Measurements from ENCODE around the gene OLFM4.

OLFM4 gene, protein sequence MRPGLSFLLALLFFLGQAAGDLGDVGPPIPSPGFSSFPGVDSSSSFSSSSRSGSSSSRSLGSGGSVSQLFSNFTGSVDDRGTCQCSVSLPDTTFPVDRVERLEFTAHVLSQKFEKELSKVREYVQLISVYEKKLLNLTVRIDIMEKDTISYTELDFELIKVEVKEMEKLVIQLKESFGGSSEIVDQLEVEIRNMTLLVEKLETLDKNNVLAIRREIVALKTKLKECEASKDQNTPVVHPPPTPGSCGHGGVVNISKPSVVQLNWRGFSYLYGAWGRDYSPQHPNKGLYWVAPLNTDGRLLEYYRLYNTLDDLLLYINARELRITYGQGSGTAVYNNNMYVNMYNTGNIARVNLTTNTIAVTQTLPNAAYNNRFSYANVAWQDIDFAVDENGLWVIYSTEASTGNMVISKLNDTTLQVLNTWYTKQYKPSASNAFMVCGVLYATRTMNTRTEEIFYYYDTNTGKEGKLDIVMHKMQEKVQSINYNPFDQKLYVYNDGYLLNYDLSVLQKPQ

GRCh38 chr13:53028637-53029203 is at the start of gene OLFM4:
Gene OLFM4 (plus strand): TSS chr13:53028813. CDS start chr13:53028837, 24 bp downstream.
- Histone ChIP-seq H3K27me3 (no peaks in the 10 kb centered on the region), H3K27ac (no peak within 1 kb of the TSS), H3K4me1 (no peaks in the 10 kb centered on the region), H3K9me3 (no peaks in the 10 kb centered on the region), H3K36me3 (no peaks in the 10 kb centered on the region), H3K4me3 (no peak within 1 kb of the TSS)
- TF ChIP-seq, protein P1, sequence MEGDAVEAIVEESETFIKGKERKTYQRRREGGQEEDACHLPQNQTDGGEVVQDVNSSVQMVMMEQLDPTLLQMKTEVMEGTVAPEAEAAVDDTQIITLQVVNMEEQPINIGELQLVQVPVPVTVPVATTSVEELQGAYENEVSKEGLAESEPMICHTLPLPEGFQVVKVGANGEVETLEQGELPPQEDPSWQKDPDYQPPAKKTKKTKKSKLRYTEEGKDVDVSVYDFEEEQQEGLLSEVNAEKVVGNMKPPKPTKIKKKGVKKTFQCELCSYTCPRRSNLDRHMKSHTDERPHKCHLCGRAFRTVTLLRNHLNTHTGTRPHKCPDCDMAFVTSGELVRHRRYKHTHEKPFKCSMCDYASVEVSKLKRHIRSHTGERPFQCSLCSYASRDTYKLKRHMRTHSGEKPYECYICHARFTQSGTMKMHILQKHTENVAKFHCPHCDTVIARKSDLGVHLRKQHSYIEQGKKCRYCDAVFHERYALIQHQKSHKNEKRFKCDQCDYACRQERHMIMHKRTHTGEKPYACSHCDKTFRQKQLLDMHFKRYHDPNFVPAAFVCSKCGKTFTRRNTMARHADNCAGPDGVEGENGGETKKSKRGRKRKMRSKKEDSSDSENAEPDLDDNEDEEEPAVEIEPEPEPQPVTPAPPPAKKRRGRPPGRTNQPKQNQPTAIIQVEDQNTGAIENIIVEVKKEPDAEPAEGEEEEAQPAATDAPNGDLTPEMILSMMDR (IDR thresholded peaks at IDR 0.05) = no peak
- intact Hi-C loops (cut with DNase I; ENCODE audit: low total_unique reads) = no loop called here
- DNase-seq = no peak

GRCh38 chr13:52978989-52979388 is 49.6 kb upstream of the OLFM4 start:
- no peaks in the 10 kb centered on the region for H3K9me3 ChIP-seq
- intact Hi-C loops (cut with DNase I; ENCODE audit: low total_unique reads) = no loop called here
- H3K27me3 ChIP-seq = no peaks in the 10 kb centered on the region
- DNase-seq = no peak
- TF ChIP-seq, protein P1 (IDR thresholded peaks at IDR 0.05) = no peak
- H3K4me1 ChIP-seq = no peaks in the 10 kb centered on the region
- no peaks in the 10 kb centered on the region for H3K36me3 ChIP-seq
- H3K4me3 ChIP-seq = no peak overlapping the region
- no peak overlapping the region for H3K27ac ChIP-seq

DNA sequence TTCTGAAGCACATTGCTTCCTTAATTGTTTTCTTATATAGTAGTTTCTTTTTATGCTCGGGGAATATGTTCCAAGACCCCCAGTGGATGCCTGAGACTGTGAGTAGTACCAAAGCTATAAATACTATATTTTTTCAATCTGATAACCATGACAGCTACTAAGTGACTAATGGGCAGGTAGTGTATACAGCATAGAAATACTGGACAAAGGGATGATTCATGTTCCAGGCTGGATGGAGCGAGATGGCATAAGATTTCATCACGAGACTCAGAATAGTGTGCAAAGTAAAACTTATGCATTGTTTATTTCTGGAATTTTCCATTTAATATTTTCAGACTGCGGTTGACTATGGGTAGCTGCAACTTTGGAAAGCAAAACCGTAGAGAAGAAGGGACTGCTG is 47.9 kb upstream of the OLFM4 start:
- no peaks in the 10 kb centered on the region for H3K4me1 ChIP-seq
- H3K9me3 ChIP-seq = no peaks in the 10 kb centered on the region
- no peak for DNase-seq
- H3K27me3 ChIP-seq = no peaks in the 10 kb centered on the region
- no peak overlapping the region for H3K27ac ChIP-seq
- no peaks in the 10 kb centered on the region for H3K36me3 ChIP-seq
- TF ChIP-seq, protein P1 (IDR thresholded peaks at IDR 0.05) = no peak
- intact Hi-C loops (cut with DNase I; ENCODE audit: low total_unique reads) = no loop called here
- no peak overlapping the region for H3K4me3 ChIP-seq

DNA sequence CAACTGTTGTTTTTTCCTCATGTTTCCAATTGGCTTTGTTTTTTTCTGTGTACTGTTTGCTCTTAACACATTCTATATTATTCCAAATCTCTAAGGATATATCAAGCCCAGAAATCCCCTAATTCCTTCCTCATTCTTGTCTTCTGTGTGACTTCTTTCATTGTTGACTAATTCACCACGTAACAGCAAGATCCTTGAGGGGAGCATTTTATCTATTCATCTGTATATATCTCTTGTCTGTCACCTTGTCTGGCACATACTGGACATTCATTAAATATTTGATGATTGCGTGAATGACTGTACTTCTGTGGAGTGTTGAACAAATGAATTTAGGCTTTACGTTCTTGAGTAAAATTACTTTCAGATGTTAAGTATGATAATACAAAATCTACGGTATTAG is 44.8 kb upstream of the OLFM4 start:
- Histone ChIP-seq H3K4me3 (no peak overlapping the region), H3K36me3 (no peaks in the 10 kb centered on the region), H3K4me1 (no peaks in the 10 kb centered on the region), H3K9me3 (no peaks in the 10 kb centered on the region), H3K27me3 (no peaks in the 10 kb centered on the region), H3K27ac (no peak overlapping the region)
- no peak for DNase-seq
- intact Hi-C loops (cut with DNase I; ENCODE audit: low total_unique reads) = no loop called here
- TF ChIP-seq, protein P1 (IDR thresholded peaks at IDR 0.05) = no peak

GRCh38 chr13:52984881-52985363 is 43.7 kb upstream of the OLFM4 start:
- Histone ChIP-seq H3K27me3 (no peaks in the 10 kb centered on the region), H3K4me3 (no peak overlapping the region), H3K36me3 (no peaks in the 10 kb centered on the region), H3K4me1 (no peaks in the 10 kb centered on the region), H3K9me3 (no peaks in the 10 kb centered on the region), H3K27ac (no peak overlapping the region)
- intact Hi-C loops (cut with DNase I; ENCODE audit: low total_unique reads) = no loop called here
- TF ChIP-seq, protein P1 (IDR thresholded peaks at IDR 0.05) = no peak
- DNase-seq = no peak
